GM19438 (cell line): ENCODE results near the gene ADAMTS10.
"Not testable (repeated sequence)": the region's sequence is repeated elsewhere in the genome, so short reads cannot be mapped to it uniquely, and the experiment has no call there.

ENCODE experiments used
- ATAC-seq: cut with Tn5 transposase; IDR thresholded peaks from one replicate; pipeline ENCODE4 v1.9.1; 2021; ENCODE audit warnings: low read depth; ENCODE audit not compliant: unreplicated experiment

Gene ADAMTS10

DNA sequence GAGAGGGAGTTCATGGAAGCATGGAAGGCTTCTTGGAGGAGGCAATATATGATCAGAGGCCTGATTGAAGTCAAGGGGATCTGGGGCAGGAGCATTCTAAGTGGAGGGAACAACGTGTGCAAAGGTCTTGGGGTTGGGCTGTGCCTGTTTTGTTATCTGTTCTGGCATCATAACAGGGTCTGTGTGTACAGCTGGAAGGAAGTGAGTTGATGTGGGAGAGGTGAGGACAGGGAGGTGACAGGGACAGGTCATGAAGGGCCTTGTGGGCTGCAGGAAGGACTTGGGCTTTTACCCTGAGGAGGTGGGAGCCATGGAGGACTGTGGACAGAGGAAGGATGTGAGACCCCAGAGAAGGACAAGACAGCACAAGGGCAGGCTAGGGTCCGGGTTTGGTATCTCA lies 18.7 kb upstream of the ADAMTS10 start:
- ATAC-seq = no peak

DNA sequence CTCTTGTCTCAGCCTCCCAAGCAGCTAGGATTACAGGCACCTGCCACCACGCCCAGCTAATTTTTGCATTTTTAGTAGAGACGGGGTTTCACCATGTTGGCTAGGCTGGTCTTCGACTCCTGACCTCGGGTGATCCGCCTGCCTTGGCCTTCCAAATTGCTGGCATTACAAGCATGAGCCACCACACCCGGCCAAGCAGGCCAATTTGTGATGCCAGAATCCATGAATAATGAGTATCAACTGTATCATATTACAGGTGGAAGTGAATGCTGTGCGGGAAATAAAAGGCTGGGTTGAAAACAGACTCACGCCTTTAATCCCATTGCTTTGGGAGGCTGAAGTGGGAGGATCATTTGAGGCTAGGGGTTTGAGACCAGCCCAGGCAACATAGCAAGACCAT lies 16.3 kb upstream of the ADAMTS10 start:
- no peak for ATAC-seq

- ATAC-seq = not testable (repeated sequence)
Observed at GRCh38 chr19:8622886-8623285, 12.4 kb upstream of the ADAMTS10 start.

GRCh38 chr19:8618751-8619150 lies 8.2 kb upstream of the ADAMTS10 start:
- ATAC-seq = no peak

DNA sequence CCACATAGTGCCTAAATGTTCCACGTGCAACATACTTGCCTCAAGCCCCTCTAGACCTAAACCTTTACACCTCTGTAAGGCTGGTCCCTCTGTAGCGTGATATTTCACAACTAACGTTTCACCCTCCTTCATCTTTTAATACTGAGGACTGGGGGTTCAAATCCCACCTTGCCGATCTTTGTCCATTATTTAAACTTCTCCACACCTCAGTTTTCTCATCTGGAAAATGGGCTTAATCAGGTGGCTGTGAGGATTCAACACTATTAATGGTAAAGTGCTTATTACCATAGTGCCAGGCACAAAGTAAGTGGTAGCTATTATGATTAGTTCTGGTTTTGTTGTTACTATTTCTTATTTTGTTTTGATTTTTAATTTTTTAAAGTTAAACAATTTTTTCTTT lies 7.5 kb upstream of the ADAMTS10 start:
- no peak for ATAC-seq

DNA sequence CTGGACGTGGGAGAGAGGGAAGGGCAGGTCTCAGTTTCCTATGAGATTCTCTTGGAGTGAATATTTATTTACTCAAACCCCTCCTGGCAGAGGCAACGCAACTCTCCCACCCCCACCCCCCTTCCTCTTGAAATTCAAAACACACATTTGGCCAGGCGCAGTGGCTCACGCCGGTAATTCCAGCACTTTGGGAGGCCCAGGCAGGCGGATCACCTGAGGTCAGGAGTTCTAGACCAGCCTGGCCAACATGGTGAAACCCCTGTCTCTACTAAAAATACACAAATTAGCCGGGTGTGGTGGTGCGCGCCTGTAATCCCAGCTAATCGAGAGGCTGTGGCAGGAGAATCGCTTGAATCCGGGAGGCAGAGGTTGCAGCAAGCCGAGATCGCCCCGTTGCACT lies 6.8 kb upstream of the ADAMTS10 start:
- not testable (repeated sequence) for ATAC-seq

- ATAC-seq = no peak
Observed at GRCh38 chr19:8616861-8617260, 6.3 kb upstream of the ADAMTS10 start.

- ATAC-seq = no peak
Observed at GRCh38 chr19:8615813-8616596, 5.5 kb upstream of the ADAMTS10 start.

DNA sequence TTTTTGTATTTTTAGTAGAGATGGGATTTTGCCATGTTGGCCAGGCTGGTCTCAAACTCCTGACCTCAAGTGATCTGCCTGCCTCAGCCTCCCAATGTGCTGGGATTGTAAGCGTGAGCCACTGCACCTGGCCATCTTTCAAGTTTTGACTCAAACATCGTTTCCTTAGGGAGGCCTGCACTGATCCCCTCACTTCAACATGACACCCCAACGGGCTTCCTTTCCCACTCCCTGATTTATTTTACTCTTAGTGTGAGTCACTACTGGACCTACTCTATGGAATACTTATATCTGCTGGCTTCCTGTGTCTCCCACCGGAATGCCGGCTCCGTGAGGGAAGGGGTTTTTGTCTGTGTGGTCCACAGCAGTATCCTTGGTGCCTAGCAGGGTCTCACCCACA lies 4.5 kb upstream of the ADAMTS10 start:
- no peak for ATAC-seq

DNA sequence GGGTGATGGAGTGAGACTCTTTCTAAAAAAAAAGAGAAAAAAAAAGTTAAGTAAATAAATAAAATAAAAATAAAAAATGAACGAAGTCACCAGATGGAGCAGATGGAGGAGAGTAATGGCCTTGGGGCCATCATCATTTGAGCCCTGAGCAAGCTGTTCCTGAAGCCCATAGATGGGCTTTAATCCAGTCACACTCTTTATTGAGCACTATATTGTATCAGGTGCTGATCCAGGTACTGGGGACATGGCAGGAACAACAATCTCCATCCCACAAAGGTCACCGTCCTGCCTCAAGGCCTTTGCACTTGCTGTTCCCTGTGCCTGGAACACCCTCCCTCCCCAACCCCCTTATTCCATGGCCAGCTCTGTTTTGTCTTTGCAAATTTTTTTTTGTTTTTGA lies 3.9 kb upstream of the ADAMTS10 start:
- ATAC-seq = no peak

- no peak for ATAC-seq
Observed at GRCh38 chr19:8612807-8613171, 2.3 kb upstream of the ADAMTS10 start.

DNA sequence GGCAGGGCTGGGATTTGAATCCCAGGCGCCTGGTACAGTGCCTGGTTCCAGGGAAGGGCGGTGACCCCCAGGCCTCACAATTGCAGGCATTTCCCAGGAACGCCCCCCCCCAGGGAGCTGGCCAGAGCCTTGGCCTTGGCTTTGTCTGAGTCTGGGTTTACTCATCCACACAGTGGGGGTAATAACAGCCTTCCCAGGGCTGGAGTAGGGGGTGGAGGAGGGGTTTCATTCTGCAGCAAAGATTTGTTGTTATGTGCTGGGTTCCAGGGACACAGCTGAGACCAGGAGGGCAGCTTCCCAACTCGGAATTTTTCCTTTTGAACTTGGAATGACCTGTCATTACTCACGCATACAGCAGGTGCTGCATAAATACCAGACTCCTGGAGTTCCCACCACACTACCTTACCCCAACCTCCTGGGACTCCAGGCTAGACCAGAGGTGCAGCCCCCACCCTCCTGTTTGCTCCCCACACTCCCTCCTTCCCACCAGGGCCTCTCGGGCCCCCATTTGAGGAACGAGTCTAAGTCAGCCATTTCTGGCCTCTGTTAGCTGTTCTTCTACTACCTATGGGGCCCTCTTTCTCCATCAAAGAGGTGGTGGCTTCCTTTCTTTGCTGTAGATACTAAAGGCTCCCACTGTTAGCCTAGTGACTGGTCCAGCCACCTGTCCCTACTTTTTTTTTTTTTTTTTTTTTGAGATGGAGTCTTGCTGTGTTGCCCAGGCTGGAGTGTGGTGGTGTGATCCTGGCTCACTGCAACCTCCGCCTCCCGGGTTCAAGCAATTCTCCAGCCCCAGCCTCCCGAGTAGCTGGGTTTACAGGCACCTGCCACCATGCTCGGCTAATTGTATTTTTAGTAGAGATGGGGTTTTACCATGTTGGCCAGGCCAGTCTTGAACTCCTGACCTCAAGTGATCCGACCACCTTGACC lies 1.6 kb upstream of the ADAMTS10 start:
- no peak for ATAC-seq

GRCh38 chr19:8611391-8611876 lies 919 bp upstream of the ADAMTS10 start:
- no peak for ATAC-seq

- ATAC-seq = no peak
Observed at GRCh38 chr19:8610936-8611300, 403 bp upstream of the ADAMTS10 start.

DNA sequence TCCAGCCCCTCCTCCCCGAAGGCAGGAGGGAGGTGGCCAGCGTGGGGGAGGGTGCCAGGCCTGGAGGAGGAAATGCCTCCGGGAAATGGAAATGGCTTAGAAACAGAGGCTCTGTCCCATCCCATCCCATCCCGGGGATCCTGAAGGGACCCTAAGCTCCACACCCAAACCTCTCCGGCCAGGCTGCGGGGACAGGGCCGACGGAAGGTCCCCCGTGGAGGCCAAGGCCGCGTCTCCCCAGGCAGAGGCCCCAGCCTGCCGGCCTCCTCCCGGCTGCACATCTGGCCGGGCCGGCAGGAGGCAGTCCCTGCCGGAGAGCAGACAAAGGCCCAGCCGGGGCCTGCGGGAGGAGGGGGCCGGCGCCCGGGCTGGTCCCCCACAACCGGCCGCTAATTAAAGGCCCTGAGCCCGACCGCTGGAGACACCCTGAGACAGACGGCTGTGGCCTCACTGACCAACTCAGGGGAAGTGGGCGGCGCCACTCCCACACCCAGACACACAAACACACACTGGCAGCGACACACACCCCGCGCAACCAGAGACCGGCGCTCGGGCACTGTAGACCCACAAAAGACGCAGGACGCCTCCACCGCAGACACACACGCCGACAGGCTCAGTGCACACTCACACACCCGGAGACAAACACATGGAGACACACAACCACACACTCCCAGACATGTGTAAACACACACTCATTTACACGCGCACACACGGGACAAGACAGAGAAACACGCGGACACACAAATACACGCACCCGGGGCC lies 1.1 kb downstream of the ADAMTS10 start:
- ATAC-seq = no peak

- no peak for ATAC-seq
Observed at GRCh38 chr19:8608941-8609278, 1.6 kb downstream of the ADAMTS10 start.

- no peak for ATAC-seq
Observed at GRCh38 chr19:8607386-8607785, 3.1 kb downstream of the ADAMTS10 start.

GRCh38 chr19:8605514-8605913 lies 5.0 kb downstream of the ADAMTS10 start:
- ATAC-seq = no peak

DNA sequence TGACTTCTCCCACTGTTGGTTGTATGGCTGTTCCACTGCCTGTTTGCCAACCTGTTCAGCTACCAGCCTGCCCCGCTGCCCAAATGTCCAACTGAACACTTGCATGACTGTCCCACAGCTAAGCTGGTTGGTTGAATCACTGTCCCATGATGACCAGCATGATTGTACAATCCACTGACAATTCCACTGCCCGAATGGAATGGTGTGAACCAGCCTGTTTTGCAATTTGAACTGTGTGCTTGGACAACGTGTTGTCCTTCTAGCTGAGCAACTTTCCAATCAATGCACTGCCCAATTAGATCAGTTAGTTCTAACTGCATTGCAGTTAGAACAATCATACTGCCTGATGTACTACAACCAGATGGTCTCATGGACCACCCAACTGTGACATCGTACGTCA lies 8.7 kb downstream of the ADAMTS10 start:
- ATAC-seq = no peak

DNA sequence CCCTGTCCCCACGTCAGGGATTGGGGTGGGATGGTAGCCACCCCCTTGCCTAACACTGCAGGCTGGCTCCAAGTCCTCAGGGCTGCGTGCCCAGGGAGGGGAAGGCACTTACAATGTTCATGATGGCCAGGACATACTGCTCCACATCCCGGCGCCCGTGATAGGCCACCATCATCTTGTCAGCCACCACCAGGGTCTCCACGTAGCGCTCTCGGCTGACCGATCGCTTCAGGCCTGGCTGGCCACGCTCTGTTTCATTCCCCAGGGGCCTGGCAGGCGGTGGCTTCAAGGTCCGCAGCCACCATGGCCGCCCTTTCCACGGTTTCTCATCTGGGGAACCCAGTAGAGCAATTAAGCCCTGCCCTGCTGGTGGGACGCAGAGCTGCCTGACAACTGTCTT lies 9.7 kb downstream of the ADAMTS10 start:
- no peak for ATAC-seq

- ATAC-seq = no peak
Observed at GRCh38 chr19:8600064-8600463, 10.5 kb downstream of the ADAMTS10 start.
